ENCODE measurements around the gene IRX4. TPM values are rescaled to one million over a fixed set of nuclear protein-coding genes. Genes with fewer than 3 reads are reported as not detected.

IRX4 gene
- total and polyA plus RNA-seq, 2 experiments from 2014 or later: 0.82 to 1.7 TPM

DNA sequence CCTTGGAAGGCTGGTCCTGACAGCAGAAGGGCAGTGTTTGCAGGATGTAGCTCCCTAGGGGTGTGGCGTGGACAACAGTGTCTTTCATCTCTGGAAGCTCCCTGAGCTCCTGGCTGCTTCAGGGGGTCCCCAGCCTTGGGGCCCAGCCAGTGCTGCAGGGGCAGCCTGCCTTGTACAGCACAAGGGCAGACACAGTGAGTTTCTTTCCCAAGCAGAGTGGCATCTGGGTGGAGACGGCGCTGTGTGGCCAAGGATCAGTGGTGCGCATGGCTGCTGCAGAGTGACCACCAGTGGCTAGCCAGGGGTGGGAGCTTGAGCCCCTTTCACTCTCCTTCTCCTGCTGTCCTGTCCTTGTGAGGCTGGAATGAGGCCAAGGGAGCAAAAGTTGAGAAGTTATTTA lies 7.6 kb upstream of the IRX4 start:
- H3K4me1 ChIP-seq (ENCODE audit: insufficient read depth): no peaks in the 10 kb centered on the region; the same call in 1 of the 2 replicates
- ATAC-seq (no peak), DNase-seq (ENCODE audit: low spot score) (no peak)
- Mint-ChIP-seq H3K27me3 (ENCODE audit: insufficient read depth, low read depth, poor library complexity) (peaks cover 45% of the 10 kb centered on the region), H3K36me3 (ENCODE audit: low read depth) (no peaks in the 10 kb centered on the region), H3K4me1 (peaks cover 13% of the 10 kb centered on the region), H3K4me3 (no peak overlapping the region), H3K9me3 (no peaks in the 10 kb centered on the region; the same call in 2 of the 3 replicates), H3K27ac (no peak overlapping the region)
- H3K4me3 ChIP-seq: no peak overlapping the region
- no peaks in the 10 kb centered on the region for H4K20me1 ChIP-seq (replicated peaks; ENCODE audit: insufficient read depth)
- TF ChIP-seq STAT1 (IDR thresholded peaks at IDR 0.05; ENCODE audit: unreplicated experiment) (no peak), POLR2AphosphoS5 (IDR thresholded peaks at IDR 0.05; ENCODE audit: low read depth) (no peak), ZNF114 (CRISPR knock-in tag; IDR thresholded peaks at IDR 0.05) (no peak), ZNF331 (CRISPR knock-in tag; IDR thresholded peaks at IDR 0.05; ENCODE audit: low read depth) (no peak), EZH2phosphoT487 (IDR thresholded peaks at IDR 0.05; ENCODE audit: unreplicated experiment) (no peak), NANOG (IDR thresholded peaks at IDR 0.05; ENCODE audit: borderline replicate concordance) (no peak), EZH2 (IDR thresholded peaks at IDR 0.05; ENCODE audit: low read depth, unreplicated experiment) (no peak), CREB1 (CRISPR knock-in tag; IDR thresholded peaks at IDR 0.05; ENCODE audit: low read depth) (no peak), JUNB (IDR thresholded peaks at IDR 0.05; ENCODE audit: unreplicated experiment) (no peak)
- TF ChIP-seq, protein P1, sequence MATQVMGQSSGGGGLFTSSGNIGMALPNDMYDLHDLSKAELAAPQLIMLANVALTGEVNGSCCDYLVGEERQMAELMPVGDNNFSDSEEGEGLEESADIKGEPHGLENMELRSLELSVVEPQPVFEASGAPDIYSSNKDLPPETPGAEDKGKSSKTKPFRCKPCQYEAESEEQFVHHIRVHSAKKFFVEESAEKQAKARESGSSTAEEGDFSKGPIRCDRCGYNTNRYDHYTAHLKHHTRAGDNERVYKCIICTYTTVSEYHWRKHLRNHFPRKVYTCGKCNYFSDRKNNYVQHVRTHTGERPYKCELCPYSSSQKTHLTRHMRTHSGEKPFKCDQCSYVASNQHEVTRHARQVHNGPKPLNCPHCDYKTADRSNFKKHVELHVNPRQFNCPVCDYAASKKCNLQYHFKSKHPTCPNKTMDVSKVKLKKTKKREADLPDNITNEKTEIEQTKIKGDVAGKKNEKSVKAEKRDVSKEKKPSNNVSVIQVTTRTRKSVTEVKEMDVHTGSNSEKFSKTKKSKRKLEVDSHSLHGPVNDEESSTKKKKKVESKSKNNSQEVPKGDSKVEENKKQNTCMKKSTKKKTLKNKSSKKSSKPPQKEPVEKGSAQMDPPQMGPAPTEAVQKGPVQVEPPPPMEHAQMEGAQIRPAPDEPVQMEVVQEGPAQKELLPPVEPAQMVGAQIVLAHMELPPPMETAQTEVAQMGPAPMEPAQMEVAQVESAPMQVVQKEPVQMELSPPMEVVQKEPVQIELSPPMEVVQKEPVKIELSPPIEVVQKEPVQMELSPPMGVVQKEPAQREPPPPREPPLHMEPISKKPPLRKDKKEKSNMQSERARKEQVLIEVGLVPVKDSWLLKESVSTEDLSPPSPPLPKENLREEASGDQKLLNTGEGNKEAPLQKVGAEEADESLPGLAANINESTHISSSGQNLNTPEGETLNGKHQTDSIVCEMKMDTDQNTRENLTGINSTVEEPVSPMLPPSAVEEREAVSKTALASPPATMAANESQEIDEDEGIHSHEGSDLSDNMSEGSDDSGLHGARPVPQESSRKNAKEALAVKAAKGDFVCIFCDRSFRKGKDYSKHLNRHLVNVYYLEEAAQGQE (IDR thresholded peaks at IDR 0.05; ENCODE audit: unreplicated experiment): no peak
- TF ChIP-seq, protein P2, sequence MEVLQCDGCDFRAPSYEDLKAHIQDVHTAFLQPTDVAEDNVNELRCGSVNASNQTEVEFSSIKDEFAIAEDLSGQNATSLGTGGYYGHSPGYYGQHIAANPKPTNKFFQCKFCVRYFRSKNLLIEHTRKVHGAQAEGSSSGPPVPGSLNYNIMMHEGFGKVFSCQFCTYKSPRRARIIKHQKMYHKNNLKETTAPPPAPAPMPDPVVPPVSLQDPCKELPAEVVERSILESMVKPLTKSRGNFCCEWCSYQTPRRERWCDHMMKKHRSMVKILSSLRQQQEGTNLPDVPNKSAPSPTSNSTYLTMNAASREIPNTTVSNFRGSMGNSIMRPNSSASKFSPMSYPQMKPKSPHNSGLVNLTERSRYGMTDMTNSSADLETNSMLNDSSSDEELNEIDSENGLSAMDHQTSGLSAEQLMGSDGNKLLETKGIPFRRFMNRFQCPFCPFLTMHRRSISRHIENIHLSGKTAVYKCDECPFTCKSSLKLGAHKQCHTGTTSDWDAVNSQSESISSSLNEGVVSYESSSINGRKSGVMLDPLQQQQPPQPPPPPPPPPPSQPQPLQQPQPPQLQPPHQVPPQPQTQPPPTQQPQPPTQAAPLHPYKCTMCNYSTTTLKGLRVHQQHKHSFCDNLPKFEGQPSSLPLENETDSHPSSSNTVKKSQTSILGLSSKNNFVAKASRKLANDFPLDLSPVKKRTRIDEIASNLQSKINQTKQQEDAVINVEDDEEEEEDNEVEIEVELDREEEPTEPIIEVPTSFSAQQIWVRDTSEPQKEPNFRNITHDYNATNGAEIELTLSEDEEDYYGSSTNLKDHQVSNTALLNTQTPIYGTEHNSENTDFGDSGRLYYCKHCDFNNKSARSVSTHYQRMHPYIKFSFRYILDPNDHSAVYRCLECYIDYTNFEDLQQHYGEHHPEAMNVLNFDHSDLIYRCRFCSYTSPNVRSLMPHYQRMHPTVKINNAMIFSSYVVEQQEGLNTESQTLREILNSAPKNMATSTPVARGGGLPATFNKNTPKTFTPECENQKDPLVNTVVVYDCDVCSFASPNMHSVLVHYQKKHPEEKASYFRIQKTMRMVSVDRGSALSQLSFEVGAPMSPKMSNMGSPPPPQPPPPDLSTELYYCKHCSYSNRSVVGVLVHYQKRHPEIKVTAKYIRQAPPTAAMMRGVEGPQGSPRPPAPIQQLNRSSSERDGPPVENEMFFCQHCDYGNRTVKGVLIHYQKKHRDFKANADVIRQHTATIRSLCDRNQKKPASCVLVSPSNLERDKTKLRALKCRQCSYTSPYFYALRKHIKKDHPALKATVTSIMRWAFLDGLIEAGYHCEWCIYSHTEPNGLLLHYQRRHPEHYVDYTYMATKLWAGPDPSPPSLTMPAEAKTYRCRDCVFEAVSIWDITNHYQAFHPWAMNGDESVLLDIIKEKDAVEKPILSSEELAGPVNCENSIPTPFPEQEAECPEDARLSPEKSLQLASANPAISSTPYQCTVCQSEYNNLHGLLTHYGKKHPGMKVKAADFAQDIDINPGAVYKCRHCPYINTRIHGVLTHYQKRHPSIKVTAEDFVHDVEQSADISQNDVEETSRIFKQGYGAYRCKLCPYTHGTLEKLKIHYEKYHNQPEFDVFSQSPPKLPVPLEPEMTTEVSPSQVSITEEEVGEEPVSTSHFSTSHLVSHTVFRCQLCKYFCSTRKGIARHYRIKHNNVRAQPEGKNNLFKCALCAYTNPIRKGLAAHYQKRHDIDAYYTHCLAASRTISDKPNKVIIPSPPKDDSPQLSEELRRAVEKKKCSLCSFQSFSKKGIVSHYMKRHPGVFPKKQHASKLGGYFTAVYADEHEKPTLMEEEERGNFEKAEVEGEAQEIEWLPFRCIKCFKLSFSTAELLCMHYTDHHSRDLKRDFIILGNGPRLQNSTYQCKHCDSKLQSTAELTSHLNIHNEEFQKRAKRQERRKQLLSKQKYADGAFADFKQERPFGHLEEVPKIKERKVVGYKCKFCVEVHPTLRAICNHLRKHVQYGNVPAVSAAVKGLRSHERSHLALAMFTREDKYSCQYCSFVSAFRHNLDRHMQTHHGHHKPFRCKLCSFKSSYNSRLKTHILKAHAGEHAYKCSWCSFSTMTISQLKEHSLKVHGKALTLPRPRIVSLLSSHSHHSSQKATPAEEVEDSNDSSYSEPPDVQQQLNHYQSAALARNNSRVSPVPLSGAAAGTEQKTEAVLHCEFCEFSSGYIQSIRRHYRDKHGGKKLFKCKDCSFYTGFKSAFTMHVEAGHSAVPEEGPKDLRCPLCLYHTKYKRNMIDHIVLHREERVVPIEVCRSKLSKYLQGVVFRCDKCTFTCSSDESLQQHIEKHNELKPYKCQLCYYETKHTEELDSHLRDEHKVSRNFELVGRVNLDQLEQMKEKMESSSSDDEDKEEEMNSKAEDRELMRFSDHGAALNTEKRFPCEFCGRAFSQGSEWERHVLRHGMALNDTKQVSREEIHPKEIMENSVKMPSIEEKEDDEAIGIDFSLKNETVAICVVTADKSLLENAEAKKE (CRISPR knock-in tag; IDR thresholded peaks at IDR 0.05): no peak
- TF ChIP-seq, protein P3, sequence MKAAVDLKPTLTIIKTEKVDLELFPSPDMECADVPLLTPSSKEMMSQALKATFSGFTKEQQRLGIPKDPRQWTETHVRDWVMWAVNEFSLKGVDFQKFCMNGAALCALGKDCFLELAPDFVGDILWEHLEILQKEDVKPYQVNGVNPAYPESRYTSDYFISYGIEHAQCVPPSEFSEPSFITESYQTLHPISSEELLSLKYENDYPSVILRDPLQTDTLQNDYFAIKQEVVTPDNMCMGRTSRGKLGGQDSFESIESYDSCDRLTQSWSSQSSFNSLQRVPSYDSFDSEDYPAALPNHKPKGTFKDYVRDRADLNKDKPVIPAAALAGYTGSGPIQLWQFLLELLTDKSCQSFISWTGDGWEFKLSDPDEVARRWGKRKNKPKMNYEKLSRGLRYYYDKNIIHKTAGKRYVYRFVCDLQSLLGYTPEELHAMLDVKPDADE (IDR thresholded peaks at IDR 0.05): no peak
- TF ChIP-seq, protein P4, sequence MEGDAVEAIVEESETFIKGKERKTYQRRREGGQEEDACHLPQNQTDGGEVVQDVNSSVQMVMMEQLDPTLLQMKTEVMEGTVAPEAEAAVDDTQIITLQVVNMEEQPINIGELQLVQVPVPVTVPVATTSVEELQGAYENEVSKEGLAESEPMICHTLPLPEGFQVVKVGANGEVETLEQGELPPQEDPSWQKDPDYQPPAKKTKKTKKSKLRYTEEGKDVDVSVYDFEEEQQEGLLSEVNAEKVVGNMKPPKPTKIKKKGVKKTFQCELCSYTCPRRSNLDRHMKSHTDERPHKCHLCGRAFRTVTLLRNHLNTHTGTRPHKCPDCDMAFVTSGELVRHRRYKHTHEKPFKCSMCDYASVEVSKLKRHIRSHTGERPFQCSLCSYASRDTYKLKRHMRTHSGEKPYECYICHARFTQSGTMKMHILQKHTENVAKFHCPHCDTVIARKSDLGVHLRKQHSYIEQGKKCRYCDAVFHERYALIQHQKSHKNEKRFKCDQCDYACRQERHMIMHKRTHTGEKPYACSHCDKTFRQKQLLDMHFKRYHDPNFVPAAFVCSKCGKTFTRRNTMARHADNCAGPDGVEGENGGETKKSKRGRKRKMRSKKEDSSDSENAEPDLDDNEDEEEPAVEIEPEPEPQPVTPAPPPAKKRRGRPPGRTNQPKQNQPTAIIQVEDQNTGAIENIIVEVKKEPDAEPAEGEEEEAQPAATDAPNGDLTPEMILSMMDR (conservative IDR thresholded peaks at IDR 0.05; ENCODE audit: low read depth in 2 of 2): no peak
- H3K27ac ChIP-seq (ENCODE audit: low read depth): no peak overlapping the region
- no peak overlapping the region for H2AFZ ChIP-seq
- H3K4me2 ChIP-seq: no peak overlapping the region
- H3K36me3 ChIP-seq (ENCODE audit: insufficient read depth): no peaks in the 10 kb centered on the region
- H3K27me3 ChIP-seq (ENCODE audit: insufficient read depth): peaks cover 51% of the 10 kb centered on the region
- H3K9me2 ChIP-seq (ENCODE audit: insufficient read depth): no peaks in the 10 kb centered on the region
- no peaks in the 10 kb centered on the region for H3K79me2 ChIP-seq (replicated peaks; ENCODE audit: insufficient read depth)
- no peaks in the 10 kb centered on the region for H3F3A ChIP-seq (replicated peaks; ENCODE audit: low read depth)

Measured in GM23338 (cell line).